KOPT-K1 (cell line): ENCODE measurements around the gene RIN3.

Experiments used
- H3K27ac ChIP-seq: fragments of 200-600 bp; sonication (generic); 2 replicates; pipeline ENCODE4 v1.5.1; 2016; ENCODE audit warnings: antibody characterized with exemption, mild to moderate bottlenecking, low read depth, low read length; ENCODE audit not compliant: poor library complexity, severe bottlenecking
- H3K36me3 ChIP-seq: fragments of 200-600 bp; sonication (generic); 2 replicates; pipeline ENCODE4 v1.5.1; 2017; ENCODE audit warnings: antibody characterized with exemption, mild to moderate bottlenecking, low read length, moderate library complexity; ENCODE audit not compliant: insufficient read depth
- H3K9me3 ChIP-seq: fragments of 200-600 bp; sonication (generic); 2 replicates; pipeline ENCODE4 v1.5.1; 2017; ENCODE audit warnings: antibody characterized with exemption, low read length, mild to moderate bottlenecking; ENCODE audit not compliant: insufficient read depth, poor library complexity, severe bottlenecking

The RIN3 gene

GRCh38 chr14:92577321-92577742, 63.8 kb downstream of the RIN3 start:
- Histone ChIP-seq H3K9me3 (no peaks in the 10 kb centered on the region), H3K36me3 (peaks cover 52% of the 10 kb centered on the region), H3K27ac (peak overlapping the region; percentile 54)

DNA sequence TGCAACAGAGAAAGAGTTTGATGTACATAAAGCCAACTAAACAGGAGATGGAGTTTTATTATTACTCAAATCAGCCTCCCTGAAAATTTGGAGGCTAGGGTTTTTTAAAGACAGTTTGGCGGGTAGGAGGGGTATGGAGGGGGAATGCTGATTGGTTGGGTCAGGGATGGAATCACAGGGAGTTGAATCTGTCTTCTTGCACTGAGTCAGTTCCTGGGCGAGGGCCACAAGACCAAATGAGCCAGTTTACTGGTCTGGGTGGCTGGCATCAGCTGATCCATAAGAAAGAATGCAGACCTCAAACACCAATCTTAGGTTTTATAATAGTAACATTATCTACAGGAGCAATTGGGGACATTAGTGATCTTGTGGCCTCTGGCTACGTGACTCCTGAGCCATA, 64.9 kb downstream of the RIN3 start:
- H3K36me3 ChIP-seq = peaks cover 57% of the 10 kb centered on the region
- H3K27ac ChIP-seq = no peak overlapping the region
- no peaks in the 10 kb centered on the region for H3K9me3 ChIP-seq

DNA sequence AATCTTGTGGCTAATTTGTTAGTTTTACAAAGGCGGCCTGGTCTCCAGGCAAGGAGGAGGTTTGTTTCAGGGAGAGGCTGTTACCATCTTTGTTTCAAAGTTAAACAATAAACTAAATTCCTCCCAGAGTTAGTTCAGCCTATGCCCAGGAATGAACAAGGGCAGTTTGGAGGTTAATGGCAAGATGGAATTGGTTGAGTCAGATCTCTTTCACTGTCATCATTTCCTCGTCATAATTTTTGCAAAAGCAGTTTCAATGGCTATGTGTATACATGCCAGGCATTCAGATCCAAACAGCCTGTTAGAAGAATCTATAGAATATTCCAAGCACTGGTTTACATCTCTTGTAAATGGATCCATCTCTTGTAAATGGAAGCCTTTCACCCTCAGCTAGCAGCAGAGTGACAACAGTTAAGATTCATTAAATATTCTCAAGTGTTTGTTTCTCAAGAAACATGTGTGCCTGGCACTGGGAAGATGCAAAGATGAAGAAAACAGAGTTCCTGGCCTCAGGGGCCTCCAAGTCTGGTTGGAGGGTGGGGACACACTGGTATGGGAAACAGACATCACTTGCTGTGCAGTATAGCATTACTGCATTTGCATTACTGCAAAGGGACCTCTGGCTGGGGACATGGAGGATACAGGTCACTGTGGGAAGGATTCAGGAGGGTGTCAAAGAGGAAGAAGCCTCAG, 65.8 kb downstream of the RIN3 start:
- Histone ChIP-seq H3K36me3 (peaks cover 60% of the 10 kb centered on the region), H3K27ac (no peak overlapping the region), H3K9me3 (no peaks in the 10 kb centered on the region)

GRCh38 chr14:92581206-92581605, 67.6 kb downstream of the RIN3 start:
- Histone ChIP-seq H3K27ac (peak overlapping the region; percentile 59), H3K9me3 (no peaks in the 10 kb centered on the region), H3K36me3 (peaks cover 60% of the 10 kb centered on the region)

DNA sequence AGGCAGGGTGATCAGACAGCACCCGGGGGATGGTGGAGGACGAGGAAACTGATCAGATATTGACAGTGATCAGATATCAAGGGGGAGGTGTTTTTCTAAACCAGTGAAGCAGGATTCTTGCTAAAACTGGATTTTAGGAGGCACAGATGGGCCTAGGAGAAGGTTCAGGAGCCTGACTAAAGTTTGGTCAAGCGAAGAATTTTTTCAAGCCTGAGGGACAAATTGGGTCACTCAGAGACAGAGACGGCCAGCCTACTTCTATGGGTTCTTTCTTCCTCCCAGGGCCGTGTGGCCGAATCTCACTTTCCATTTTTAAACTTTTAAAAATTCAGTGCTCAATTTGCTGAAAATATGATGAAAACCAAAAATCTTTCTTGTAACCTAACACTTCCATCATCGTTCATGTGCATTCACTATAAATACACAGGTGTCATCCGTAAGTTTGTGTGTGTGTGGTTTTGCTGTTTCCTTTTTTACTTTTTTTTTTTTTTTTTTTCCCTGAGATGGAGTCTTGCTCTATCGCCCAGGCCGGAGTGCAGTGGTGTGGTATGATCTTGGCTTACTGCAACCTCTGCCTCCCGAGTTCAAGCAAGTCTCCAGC, 68.5 kb downstream of the RIN3 start:
- Histone ChIP-seq H3K27ac (peak overlapping the region; percentile 59), H3K9me3 (no peaks in the 10 kb centered on the region), H3K36me3 (peaks cover 60% of the 10 kb centered on the region)

DNA sequence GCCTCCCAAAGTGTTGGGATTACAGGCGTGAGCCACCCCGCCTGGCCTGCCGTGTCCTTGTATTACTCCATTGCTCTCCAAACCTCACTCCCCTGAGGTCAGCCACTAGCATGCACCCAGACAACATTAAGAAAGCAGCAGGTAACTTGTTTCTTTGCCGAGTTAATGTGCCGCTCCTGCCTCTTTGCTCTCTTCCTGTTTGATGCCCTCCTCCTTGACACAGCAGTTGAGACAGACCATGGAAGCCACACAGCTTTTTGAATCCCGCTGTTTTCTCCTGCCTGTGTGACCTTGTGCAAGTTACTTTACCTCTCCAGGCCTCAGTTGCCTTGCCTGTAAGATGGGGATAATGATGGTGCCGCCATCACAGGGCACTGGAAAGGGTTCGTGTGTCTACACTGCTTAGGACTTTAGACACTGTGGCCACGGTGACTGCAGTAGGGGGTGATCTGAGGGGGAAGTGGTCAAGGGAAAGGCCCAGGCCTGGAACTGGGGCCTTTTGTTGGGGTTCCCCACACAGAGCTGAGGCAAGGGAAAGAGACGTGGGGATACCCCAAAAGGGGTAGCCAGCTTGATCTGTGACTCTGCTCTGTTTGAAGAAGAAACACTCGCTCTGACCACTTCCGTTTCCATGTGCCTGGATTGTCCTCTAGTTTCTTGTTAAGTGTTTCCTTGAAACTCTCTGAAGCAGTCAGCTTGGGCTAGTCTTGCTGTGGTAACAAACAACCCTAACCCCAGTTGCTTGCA, 69.3 kb downstream of the RIN3 start:
- Histone ChIP-seq H3K27ac (peak overlapping the region; percentile 59), H3K9me3 (no peaks in the 10 kb centered on the region), H3K36me3 (peaks cover 56% of the 10 kb centered on the region)

DNA sequence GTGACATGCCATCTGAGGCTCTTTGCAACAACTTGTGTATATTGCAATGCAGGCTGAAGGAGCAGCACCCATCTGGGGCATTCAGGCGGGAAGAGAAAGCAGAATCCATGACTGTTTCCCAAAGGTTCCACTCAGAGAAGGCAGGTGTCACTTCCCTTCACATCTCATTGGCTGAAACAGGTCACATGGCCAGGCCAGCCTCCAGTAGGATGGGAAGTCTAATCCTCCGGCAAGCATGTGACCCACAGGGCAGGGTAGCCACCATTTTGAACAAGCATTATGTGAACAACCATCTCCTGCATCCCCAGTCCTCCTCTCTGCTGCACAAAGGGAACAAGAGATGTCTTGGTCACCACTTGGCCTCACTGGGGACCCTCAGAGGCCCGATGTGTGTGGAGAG, 70.6 kb downstream of the RIN3 start:
- H3K36me3 ChIP-seq = peaks cover 48% of the 10 kb centered on the region
- no peaks in the 10 kb centered on the region for H3K9me3 ChIP-seq
- no peak overlapping the region for H3K27ac ChIP-seq

- Histone ChIP-seq H3K36me3 (peaks cover 48% of the 10 kb centered on the region), H3K27ac (peak overlapping the region; percentile 69), H3K9me3 (no peaks in the 10 kb centered on the region)
Observed at GRCh38 chr14:92584816-92585215, 71.2 kb downstream of the RIN3 start.

GRCh38 chr14:92585981-92586937, 72.7 kb downstream of the RIN3 start:
- H3K27ac ChIP-seq = peak overlapping the region; percentile 69

DNA sequence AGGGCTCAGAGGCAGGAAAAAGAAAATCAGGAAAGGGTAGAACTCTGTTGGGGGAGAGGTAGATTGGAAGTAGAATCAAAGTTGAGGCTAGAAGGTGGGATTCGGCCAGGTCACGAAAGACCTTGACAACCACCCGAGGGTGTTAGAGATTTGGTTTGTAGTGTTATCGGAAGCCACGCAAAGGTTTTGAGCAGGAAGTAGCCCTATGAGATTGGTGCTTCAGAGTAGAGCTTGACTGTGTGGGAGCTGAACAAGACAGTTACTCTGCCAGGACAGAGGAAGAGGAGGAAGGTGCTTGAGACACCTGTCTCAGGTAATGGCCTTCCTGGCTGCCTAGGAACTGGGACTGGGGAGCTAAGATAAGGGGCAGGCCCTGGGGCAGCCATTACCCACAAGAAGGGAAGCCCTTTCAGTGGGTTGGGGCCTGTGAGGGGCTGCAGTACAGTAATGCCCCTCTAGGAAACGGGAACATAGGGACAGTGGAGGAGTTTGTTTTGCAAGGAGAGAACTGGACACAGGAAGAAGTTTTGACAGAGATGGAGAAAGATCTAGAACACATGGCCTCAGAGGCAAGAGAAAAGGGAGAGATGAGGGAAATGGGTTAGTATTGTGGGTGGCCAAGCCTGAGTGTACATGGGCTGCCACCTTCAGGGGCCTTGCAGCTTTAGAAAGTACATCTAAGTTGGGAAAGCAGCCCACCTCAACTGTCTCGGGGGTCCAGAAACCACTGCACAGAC, 73.5 kb downstream of the RIN3 start:
- peak overlapping the region; percentile 69 for H3K27ac ChIP-seq
- no peaks in the 10 kb centered on the region for H3K9me3 ChIP-seq
- peaks cover 40% of the 10 kb centered on the region; the same call in 1 of the 2 replicates for H3K36me3 ChIP-seq

More at GRCh38 chr14:92585981-92586937, 72.7 kb downstream of the RIN3 start:
- Histone ChIP-seq H3K36me3 (peaks cover 45% of the 10 kb centered on the region), H3K9me3 (no peaks in the 10 kb centered on the region)

DNA sequence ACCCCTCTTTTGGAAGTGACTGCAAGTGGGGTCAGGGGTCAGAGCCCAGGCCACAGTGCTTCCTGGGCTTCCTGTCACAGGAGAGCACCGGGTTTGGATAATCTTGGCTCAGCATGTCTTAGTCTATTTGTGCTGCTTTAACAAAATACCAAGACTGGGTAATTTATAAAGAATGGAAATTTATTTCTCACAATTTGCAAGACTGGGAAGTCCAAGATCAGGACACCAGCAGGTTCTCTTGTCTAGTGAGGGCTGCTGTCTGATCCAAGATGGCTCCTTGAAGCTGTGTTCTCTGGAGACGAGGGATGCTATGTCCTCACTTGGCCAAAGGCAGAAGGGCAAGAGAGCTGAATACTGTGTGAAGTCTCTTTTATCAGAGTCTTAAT, 74.1 kb downstream of the RIN3 start:
- H3K27ac ChIP-seq = peak overlapping the region; percentile 69
- H3K36me3 ChIP-seq = peaks cover 37% of the 10 kb centered on the region; the same call in 1 of the 2 replicates
- no peaks in the 10 kb centered on the region for H3K9me3 ChIP-seq

- Histone ChIP-seq H3K36me3 (peaks cover 23% of the 10 kb centered on the region; the same call in 1 of the 2 replicates), H3K27ac (no peak overlapping the region), H3K9me3 (no peaks in the 10 kb centered on the region)
Observed at GRCh38 chr14:92589213-92589852, 75.8 kb downstream of the RIN3 start.

DNA sequence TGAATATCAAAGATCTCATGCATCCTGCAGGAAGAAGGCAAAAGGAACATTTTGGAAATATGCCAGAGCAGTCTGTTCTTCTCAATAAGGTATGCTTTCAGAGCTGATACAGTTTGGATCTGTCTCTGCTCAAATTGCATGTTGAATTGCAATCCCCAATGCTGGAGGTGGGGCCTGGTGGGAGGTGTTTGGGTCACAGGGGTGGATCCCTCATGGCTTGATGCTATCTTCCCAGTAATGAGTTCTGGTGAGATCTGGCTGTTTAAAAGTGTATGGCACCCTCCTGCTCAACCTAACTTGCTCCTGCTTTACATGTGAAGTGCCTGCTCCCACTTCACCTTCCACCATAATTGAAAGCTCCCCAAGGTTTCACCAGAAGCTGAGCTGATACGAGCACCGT, 76.6 kb downstream of the RIN3 start:
- Histone ChIP-seq H3K9me3 (no peaks in the 10 kb centered on the region), H3K36me3 (peaks cover 22% of the 10 kb centered on the region; the same call in 1 of the 2 replicates), H3K27ac (peak overlapping the region; percentile 35)
